EL (cell line): ENCODE measurements around the gene PGBD5.

Experiments
- DNase-seq: peaks from one replicate; pipeline ENCODE4 v3.0.0-alpha.2; 2016

The PGBD5 gene

DNA sequence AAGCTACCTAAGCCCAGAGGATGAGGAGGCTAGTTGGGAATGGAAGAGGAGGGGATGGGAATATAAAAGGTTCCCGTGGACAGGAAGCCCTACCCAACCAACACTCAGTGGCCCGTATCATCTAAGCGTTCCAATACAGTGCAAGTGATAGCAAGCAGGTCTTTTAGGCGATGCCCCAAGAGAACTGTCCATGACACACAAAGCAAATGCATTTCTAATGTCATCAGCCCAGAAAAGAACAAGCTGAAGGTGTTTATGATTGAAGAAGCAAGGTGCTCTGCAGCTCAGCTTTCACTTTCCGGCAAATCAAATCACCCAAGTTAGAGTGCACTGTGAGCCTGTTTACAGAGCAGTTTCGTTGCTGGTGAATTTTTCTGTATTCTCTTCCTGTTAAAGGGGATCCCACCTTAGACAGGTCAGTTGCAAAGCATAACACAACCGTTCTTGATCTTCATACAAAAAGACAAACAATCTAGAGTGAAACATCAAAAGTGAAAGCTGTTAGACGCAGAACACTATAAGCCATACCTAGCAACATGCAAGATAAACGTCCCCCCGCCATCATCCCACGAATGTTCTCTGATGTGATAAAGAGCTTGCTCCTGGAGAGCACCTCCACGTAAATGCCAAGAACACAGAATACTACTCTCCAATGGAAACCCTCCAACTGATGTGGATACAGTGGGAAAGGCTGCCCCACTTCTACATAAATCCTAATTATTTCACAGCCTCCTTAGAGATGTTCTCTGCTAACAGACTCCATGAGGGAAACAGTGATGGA is 54.0 kb downstream of the PGBD5 start:
- no peak for DNase-seq

DNA sequence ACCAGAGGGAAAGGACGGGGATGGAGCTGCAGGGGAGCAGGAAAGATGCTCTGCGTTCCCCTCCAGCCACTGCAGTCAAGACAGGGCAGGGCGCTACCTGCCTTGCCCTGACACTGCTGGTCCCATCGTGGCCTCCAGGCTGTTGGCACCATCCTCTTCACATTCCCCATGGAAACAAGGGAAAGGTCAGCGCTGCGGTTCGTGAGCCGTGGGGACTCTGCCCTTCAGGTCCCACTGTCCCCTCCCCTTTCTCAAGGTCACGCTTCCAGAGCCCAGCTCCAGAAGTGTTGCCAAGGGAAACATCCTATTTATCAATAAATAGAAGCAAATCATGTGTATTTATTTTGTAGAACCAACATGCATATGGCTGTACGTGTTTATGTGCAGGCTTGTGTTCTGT is 56.0 kb downstream of the PGBD5 start:
- no peak for DNase-seq

DNA sequence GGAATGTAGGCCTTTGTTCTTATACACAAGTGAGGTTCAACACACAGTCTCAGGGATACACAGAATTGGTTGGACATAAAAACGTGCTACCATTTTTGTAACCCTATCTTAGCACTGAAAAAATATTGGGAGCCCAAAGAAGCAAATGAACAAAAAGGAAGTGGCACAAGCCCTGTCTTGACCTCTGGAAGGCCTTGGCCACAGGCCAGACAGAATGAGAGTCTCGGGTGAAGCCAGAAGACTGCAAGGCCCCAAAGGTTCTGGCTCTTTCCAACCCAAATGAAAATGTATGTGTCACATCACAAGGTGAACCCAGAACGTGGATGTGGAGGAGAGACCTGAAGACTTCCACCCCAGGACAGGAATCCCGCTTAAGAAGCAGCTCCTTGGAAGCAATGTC is 57.3 kb downstream of the PGBD5 start:
- DNase-seq, result no peak

DNA sequence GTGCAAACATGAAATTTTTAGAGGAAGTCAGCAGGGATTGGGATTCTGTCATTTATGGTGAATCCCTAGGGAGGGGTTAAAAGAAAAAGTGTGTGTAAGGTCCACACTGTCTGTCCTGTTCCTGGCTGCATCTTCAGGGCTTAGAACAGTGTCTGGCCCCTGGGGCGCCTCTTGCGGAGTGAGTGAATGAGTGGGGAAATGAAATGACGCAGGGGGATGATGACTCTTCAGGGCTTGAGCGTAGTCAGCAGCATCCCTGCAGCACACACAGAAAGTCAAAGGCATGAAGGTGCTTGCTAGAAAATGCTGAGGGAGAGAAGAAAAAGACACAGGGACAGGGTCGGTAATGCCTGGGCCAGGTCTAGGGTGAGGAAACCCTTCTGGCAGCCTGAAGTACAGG is 57.8 kb downstream of the PGBD5 start:
- peak; percentile 72 for DNase-seq

DNA sequence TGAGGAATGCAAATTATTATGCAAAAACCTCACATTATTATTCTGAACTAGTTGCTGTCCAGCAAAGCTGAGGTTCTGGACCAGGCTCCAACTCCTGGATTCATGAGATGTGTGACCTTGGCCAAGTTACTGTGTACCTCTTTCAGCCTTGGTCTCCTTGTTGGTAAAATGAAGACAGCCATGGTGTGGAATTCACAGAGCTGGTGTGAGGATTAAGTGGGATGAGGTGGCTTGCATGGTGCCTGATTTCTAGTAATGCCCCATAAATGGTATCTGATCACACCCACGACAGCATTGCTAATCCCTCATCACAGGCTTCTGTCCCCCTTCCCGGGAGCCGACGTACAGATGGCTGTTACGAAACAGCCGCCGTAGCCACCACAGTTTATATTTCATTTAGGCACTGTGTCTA is 59.6 kb downstream of the PGBD5 start:
- no peak for DNase-seq

DNA sequence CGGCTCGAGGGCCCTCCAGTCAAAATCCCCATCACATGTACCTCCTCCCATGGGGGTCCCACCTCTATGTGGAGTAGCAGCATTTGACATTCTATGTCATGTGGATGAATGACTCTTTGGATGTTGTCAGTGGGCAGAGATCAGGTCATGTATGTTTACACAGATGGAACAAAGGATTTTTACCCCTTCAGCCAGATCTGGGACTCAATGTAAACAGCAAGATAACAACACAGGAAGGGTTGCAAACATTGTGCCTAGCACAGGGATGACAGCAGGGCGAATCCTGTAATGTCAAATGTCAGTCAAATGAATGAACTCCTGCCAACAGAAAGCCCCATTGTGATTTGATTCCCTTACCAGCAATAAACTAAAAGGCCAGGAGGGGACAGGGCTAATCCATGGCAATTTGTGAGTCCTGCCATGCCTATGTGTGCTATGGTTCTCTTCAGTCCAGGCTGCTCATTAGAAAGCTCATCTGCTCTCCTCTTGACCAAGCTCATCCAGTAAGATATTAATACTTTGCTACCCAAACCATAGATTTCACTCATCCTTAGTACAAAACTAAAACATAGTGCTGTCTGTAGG is 60.3 kb downstream of the PGBD5 start:
- DNase-seq, result no peak

DNA sequence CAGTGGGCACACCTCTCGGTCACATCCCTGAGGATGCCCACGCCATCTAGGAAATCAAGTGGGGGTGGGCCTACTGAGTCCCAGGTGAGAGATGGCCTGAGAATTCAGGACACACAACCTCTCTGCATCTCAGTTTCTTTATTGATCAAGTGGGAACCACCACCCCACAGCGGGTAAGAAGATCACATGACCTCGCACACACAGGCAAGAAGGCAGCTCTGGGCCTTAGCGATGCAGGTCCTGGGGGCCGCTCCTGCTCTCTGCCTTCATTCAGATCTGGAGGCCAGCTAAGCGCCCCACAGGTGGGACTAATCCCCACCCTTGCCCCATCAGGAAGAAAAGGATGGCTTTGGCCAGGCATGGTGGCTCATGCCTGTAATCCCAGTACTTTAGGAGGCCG is 63.2 kb downstream of the PGBD5 start:
- DNase-seq, result no peak

DNA sequence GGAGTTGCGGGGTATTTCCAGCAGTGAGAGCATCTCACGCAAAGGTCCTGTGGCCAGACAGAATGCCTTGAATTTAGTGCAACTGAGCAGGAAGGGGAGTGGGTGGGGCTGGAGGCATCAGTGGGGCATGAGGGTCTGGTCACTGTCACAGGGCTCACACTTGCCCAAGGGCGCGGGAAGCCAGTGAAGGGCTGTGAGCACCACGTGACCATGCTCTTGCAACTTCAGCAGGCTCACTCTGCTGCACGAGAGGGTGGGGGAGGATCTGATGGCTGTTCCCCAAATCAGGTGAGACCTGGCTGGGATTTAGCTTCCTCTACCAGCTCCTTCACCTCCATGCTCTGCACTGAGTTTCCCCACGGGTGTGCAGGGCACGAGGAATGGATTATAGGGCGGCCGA is 64.2 kb downstream of the PGBD5 start:
- DNase-seq, result no peak

DNA sequence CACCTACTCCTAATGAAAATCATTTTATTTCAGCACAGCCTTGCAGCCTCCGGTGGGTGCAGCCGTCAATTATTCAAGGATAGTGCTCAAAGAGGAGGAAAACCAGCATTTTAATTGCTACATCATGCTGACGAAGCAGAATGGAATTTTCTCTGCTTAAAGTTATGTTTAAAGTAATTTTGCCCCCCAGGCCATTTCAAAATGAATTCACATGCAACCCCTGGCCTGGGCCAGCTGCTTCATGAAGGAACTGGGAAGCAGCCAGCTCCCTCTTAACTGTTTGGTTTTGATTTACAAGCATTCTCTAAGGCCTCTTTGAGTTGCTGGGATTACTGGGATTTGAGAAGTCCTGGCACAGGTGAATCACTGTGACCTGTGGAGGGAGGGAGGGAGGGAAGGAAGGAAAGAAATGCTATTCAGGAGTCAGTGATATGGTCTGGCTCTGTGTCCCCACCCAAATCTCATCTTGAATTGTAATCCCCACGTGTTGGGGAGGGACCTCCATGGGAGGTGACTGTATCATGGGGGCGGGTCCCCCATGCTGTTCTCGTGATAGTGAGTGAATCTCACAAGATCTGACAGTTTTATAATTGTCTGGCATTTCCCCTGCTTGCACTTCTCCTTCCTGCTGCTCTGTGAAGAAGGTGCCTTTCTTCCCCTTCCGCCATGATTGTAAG is 66.0 kb downstream of the PGBD5 start:
- DNase-seq, result peak; percentile 94

DNA sequence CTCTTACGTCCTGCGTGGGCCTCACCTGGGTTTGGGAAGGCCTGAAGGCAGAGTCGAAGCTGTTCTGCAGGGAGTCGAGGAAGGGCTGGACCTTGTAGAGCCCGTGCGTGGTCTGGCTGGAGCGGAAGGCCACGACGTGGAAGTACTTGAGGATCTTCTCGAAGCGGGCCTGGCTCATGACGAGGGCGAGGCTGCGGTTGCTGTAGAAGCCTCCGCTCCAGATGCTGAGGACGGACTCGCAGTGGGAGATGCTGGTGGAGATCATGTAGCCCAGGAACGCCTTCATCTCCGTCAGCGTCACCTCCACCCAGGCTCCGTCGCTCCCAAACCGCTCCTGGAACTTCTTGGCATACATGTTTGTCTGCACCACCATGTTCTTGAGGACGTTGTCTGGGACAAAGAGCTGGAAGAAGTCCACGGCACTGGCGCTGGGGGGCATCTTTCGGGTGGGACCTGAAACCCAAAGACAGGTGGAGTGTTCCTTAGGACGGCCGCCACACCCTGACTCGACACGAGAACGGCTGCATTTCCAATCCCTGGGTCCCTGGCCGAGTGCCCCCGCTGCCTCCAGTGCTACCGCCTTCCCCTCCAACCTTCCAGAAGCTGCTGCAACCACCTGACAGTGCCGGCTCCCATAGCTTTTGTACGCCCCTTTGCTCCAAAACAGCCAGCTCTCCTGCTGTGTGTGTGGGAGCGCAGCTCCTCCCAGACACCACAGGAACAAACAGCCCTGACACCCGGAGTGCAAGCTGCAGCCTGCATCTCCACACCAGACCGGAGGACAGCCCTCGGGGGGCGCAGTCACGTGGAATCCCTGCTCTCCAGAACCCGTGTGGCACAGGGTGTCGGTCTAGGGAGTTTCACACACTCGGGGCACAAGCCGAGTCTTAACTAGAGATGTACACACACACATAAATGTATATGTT is 69.0 kb downstream of the PGBD5 start:
- no peak for DNase-seq

DNA sequence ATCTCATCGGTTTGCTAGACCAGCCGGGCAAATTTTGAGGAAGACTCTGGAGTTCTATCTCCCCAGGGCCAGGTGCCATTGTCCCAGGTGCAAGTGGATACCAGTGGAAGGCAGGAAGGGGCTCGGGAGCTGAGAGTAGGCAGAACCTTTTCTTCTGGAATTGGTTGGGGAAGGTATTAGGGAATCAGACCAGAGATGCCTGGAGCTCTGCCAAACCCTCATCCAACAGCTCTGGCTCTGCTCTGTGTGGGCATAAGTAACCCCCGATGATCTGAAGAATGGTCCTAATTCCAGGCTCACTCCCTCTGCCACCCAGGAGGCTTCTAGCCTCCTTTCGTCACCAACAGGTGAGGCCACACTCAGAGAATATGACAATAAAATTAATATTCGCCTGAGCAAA is 69.9 kb downstream of the PGBD5 start:
- no peak for DNase-seq

DNA sequence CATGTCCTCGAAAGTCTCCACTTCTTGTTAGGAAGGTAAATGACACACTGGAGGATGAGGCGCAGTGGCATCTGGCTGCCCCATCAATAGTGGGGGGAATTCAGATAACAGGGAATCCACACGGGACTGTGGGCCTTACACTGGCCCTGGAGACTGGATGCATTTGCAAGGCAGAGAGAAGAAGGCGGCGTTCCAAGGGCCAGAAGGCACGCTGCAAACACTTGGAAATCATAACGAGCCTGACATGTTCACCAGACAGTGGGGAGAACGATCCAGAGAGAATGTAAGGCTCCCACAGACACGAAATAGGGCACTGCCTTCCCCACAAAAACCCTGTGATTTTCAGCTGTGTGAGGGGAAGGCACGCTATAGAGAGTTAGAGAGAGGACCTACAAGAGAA is 70.5 kb downstream of the PGBD5 start:
- no peak for DNase-seq

DNA sequence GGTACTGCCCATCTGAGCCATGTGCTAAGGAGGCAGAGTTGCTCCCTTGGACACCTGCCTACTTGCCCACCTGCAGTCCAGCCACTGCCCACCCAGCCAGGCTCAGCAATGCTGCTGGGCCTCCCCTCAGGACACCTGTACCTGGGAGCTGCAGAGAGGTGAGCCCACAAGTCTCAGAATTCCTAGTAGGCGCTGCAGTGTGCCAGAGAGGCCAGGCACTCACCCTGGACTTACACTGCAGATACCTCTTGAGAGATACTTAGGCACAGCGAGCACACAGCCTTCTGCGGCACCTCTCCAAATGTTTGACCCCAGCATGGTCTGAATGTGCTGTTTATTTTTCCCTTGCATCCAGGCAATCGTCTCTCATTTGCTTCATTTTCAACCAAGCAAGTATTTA is 71.0 kb downstream of the PGBD5 start:
- no peak for DNase-seq

DNA sequence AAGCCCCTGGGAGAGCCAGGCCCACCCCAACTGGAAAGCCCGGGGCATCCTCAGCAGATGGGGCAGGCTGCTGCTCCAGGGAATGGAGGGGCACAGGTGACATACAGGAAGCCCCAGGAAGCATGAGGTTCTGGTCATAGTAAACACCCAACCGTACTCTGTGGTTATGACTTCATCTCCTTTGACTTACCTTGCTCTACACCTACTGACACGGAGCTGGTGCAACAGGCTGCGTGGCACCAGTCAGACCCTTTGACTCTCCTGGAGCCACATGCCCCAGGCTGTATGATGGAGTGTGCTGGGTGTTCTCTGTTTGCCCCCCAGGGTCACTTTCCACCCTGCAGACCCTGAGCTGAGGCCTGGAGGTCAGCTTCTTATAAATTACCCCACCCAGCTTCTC is 72.1 kb downstream of the PGBD5 start:
- DNase-seq, result no peak

DNA sequence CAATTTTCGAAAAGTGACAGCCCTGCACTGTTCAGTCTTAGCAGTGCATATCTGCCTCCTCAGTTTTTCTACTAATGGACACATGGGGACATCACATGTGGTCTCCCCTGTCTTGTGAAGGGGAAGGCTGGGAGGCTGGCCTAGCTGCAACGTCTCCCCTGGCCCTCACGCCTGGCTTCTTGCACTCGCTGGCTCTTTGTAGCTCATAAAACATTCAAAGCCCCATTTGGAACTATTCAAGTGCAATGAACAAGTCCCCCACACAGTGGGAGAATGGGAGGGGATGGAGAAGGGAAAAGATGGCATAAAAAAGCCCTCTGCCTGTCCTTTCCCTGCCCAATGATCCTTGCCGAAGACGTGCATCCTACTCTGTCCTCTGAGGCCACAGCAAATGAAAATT is 73.6 kb downstream of the PGBD5 start:
- no peak for DNase-seq

DNA sequence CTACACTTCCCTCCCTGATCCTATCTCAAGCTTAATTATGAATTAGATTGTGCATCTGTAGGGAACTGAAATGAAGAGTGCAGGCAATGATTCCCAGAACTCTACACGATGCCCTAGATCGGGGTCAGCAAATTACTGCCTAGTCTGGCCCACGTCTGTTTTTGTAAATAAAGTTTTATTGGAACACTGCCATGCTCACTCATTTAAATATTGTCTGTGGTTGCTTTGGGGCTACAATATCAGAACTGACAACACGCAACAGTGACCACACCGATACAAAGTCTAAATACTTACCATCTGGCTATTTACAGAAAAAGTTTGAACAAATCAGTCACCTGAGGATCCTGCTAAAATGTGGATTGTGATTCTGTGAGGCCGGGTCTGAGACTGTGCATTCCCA is 74.1 kb downstream of the PGBD5 start:
- no peak for DNase-seq

DNA sequence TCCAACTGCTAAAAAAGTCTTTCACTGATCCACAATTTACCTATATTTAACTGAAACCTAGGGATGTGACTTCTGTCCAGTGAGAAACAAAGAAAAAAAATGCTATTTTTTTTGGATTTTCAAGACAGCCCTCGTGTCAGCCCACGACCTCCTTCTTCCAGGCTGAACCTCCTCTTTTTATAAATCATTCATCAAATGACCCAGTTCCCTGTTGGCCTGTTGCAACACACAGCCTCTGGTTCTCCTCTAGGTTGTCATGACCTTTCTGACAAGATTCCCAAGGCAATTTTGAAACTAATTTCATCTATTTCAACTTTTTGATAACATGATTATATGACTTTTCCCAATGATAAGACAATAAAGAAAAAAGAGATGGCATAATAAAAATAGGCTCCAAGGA is 74.6 kb downstream of the PGBD5 start:
- no peak for DNase-seq

DNA sequence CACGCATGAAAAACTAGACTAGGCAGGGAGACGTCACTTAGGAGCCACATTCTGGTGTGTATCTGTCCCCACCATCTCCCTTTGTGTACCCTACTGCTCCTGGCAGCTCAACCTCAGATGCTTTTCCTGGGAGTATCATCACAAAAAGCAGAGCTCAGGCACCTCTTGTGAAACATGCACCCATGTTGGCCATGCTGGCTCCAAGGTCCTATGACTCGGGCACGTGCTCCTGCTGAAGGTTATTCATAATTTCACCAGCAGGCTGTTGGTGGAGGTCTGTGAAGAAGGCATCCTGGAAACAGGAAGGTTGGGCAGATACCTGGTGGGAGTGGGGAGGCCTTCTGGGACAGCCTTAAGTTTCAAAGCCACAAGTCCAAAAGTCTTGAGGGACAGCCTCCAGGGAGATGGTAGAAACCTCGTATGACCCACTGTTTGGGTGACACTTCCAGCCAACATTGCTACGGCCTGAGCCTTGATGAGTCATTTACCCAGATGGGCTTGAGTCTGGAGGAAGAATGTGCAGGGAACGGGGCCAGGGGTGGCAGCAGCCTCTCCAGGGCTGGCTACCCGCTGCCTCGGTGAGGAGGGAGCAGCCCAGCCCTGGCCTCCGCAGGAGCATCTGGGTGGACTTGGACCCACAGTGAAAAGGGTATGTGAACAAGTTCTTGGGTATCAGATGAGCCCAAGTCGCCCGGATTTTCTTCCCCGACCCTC is 75.8 kb downstream of the PGBD5 start:
- DNase-seq, result peak; percentile 69

DNA sequence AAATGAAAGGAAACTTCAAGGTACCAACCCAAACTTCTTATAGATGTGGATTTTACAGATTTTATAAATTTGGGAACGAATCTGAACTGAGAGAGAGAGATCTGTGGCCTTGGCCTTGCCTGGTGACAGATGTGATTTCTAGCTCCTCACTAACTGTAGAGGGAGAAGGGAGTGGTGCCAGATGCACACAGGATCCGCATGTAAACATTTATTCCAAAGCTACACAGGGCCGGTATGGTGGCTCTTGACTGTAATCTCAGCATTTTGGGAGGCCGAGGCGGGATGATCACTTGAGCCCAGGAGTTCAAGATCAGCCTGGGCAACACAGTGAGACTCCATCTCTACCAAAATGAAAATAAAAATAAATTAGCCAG is 77.1 kb downstream of the PGBD5 start:
- no peak for DNase-seq

DNA sequence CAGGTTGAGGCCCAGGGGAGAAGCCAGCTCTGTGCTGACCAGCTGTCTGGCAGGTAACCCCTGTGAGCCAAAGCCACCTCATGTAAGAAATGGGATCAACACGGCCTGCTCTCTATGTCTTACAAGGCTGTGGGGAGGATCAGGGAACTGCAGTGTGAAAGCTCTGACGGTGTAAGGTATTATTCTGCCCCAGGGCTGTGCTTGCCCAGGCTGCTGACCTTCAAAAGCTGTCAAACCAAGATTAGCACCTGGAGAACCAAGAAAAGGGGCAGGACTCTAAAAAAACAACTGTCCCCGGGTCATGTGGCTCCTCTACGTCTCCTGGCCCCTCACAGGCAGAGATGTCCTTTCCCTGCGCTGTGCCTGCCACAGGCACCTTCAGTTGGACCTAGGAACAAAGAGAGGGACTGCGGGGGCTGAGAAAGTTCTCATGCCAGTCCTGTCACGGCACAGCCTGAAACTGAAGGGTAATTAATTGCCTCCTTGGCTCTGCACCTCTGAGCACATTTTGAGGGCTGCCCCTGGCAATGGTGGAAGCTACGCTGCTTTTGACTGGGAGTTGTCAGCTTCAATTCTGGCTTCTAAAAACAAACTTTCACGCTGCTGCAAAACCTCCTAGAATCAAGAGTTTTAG is 77.6 kb downstream of the PGBD5 start:
- no peak for DNase-seq

DNA sequence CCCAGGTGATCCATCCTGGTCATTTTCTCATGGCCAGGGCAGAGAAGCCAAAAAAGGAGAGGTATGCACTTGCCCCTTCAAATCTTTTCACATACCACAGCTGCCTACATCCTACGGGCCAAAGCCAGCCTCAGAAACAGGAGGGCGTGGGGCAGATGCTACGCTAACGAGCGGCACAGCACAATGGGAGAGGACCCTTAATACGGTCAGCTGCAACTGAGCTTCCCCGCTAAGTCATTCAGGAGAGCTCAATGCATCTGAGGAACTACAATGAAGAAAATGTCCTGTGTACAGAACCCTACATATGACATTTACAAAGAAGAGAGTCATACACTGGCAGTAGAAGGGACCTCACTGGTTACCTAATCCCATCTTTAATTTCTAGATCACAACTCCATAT is 78.2 kb downstream of the PGBD5 start:
- no peak for DNase-seq
